Measurements from ENCODE around the gene PCDHA11.

- TF ChIP-seq, protein P1, sequence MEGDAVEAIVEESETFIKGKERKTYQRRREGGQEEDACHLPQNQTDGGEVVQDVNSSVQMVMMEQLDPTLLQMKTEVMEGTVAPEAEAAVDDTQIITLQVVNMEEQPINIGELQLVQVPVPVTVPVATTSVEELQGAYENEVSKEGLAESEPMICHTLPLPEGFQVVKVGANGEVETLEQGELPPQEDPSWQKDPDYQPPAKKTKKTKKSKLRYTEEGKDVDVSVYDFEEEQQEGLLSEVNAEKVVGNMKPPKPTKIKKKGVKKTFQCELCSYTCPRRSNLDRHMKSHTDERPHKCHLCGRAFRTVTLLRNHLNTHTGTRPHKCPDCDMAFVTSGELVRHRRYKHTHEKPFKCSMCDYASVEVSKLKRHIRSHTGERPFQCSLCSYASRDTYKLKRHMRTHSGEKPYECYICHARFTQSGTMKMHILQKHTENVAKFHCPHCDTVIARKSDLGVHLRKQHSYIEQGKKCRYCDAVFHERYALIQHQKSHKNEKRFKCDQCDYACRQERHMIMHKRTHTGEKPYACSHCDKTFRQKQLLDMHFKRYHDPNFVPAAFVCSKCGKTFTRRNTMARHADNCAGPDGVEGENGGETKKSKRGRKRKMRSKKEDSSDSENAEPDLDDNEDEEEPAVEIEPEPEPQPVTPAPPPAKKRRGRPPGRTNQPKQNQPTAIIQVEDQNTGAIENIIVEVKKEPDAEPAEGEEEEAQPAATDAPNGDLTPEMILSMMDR (conservative IDR thresholded peaks at IDR 0.05 in 1 of 2, IDR thresholded peaks at IDR 0.05 in 1 of 2; ENCODE audit: extremely low read depth in 1 of 2, insufficient read depth in 1 of 2, low read depth in 1 of 2, low read length in 2 of 2), result no peak
- TF ChIP-seq EZH2 (IDR thresholded peaks at IDR 0.05; ENCODE audit: borderline replicate concordance, low read length), result no peak
Measured at GRCh38 chr5:140916325-140916724, 47.6 kb downstream of the PCDHA11 start.

Measured in mammary epithelial cell (primary cell).